GM12878 (cell line): Measurements from ENCODE around the gene ADGRD1. TPM values are rescaled to one million over a fixed set of nuclear protein-coding genes. Genes with fewer than 3 reads are reported as not detected.

Experiments
- ATAC-seq: fragments of 200-7000 bp; cut with Tn5 transposase; 3 replicates; pipeline ENCODE4 v1.9.1; 2020; ENCODE audit warnings: mild to moderate bottlenecking, moderate library complexity
- BruUV-seq: library from RNA; stranded (reverse); fragments of 400-500 nt; replicated peaks from 2 replicates; lab custom pipeline; 2021; lab: Mats Ljungman, UMichigan
- CTCF ChIA-PET: fragments of 300-600 bp; sonication (Branson Sonifier 250); formaldehyde crosslinking; extraction: SDS; loops from one replicate; lab custom pipeline; 2021; ENCODE audit warnings: inconsistent platforms; lab: Yijun Ruan, JAX
- POLR2A ChIA-PET: fragments of 350-600 bp; formaldehyde crosslinking; extraction: SDS; loops from one replicate; lab custom pipeline; 2021; ENCODE audit warnings: inconsistent platforms; lab: Charles Lee
- RAD21 ChIA-PET: fragments of 300-600 bp; sonication (Branson Sonifier 250); formaldehyde crosslinking; loops from one replicate; lab custom pipeline; 2023; ENCODE audit warnings: antibody characterized with exemption; ENCODE audit not compliant: unreplicated experiment; lab: Charles Lee
- SMC1A ChIA-PET: fragments of 300-600 bp; sonication (Branson Sonifier 250); formaldehyde crosslinking; loops from one replicate; lab custom pipeline; 2023; ENCODE audit not compliant: unreplicated experiment, uncharacterized antibody; lab: Charles Lee
- DNase-seq: peaks from one replicate; pipeline ENCODE4 v3.0.0-alpha.2; 2011; ENCODE audit warnings: low read depth, low spot score
- FAIRE-seq: peaks from 3 replicates; lab custom pipeline; 2011; peaks lifted over from hg19 to GRCh38; lab: Jason Lieb, UNC
- H2AFZ ChIP-seq: 2 replicates; pipeline ENCODE4 v1.6.0; 2011; ENCODE audit warnings: low read depth, low read length, control low read depth; ENCODE audit not compliant: control insufficient read depth
- H3K27ac ChIP-seq: 2 replicates; pipeline ENCODE4 v1.5.1; 2011; ENCODE audit warnings: control low read depth; ENCODE audit not compliant: control insufficient read depth, insufficient read depth
- H3K27me3 ChIP-seq, 2 experiments: replicated peaks in 1 of 2; 2 replicates each; pipeline versions ENCODE4 v1.6.0 to v1.6.1; 2011; ENCODE audit warnings: low read length in 1 of 2; ENCODE audit not compliant: control insufficient read depth in 2 of 2, insufficient read depth in 2 of 2
- H3K36me3 ChIP-seq, 2 experiments: 2 replicates each; pipeline ENCODE4 v1.5.1; 2011; ENCODE audit warnings: low read length in 1 of 2; ENCODE audit not compliant: control insufficient read depth in 2 of 2, insufficient read depth in 2 of 2
- H3K4me1 ChIP-seq: 2 replicates; pipeline ENCODE4 v1.6.1; 2011; ENCODE audit warnings: mild to moderate bottlenecking, low read length, moderate library complexity, mixed read lengths; ENCODE audit not compliant: control insufficient read depth, insufficient read depth
- H3K4me2 ChIP-seq: 2 replicates; pipeline ENCODE4 v1.6.0; 2011; ENCODE audit warnings: control low read depth; ENCODE audit not compliant: control insufficient read depth, insufficient read depth
- H3K4me3 ChIP-seq: fragments of 200-600 bp; sonication (generic); 2 replicates; pipeline ENCODE4 v1.5.1; 2016
- H3K79me2 ChIP-seq: 2 replicates; pipeline ENCODE4 v1.6.0; 2011; ENCODE audit warnings: low read length; ENCODE audit not compliant: control insufficient read depth, insufficient read depth
- H3K9ac ChIP-seq: 2 replicates; pipeline ENCODE4 v1.8.0; 2011; ENCODE audit warnings: low read length, control low read depth, mixed read lengths; ENCODE audit not compliant: control insufficient read depth, insufficient read depth
- H3K9me3 ChIP-seq: replicated peaks from 3 replicates; pipeline ENCODE4 v1.5.1; 2011; ENCODE audit warnings: mild to moderate bottlenecking, low read length; ENCODE audit not compliant: control insufficient read depth, insufficient read depth
- H4K20me1 ChIP-seq: 2 replicates; pipeline ENCODE4 v1.6.0; 2011; ENCODE audit not compliant: control insufficient read depth, insufficient read depth
- CHD4 ChIP-seq: fragments of 200-600 bp; sonication (generic); IDR thresholded peaks from 2 replicates; pipeline ENCODE4 v1.6.1; 2016; ENCODE audit warnings: mild to moderate bottlenecking
- HDAC2 ChIP-seq: fragments of 200-600 bp; sonication (generic); IDR thresholded peaks from 2 replicates; pipeline ENCODE4 v1.6.1; 2017
- HDGF ChIP-seq: fragments of 450-650 bp; IDR thresholded peaks from 2 replicates; pipeline ENCODE4 v1.6.1; 2016; ENCODE audit warnings: antibody characterized with exemption
- JUNB ChIP-seq: IDR thresholded peaks from 2 replicates; pipeline ENCODE4 v1.6.1; 2016; ENCODE audit warnings: antibody characterized with exemption, mild to moderate bottlenecking
- NFYB ChIP-seq: IDR thresholded peaks from 2 replicates; pipeline ENCODE4 v1.6.1; 2011; ENCODE audit warnings: low read depth, mild to moderate bottlenecking, low read length, improper control_type of control experiment, moderate library complexity; ENCODE audit not compliant: insufficient read depth
- POLR2AphosphoS2 ChIP-seq: IDR thresholded peaks from 2 replicates; pipeline ENCODE4 v1.6.1; 2011; ENCODE audit warnings: low read depth, mild to moderate bottlenecking, low read length, improper control_type of control experiment, moderate library complexity
- RELA ChIP-seq: fragments of 450-650 bp; IDR thresholded peaks from 2 replicates; pipeline ENCODE4 v1.8.0; 2014; ENCODE audit warnings: borderline replicate concordance; ENCODE audit not compliant: partially characterized antibody
- SMARCA5 ChIP-seq: fragments of 450-650 bp; IDR thresholded peaks from 2 replicates; pipeline ENCODE4 v1.6.1; 2017; ENCODE audit warnings: mild to moderate bottlenecking
- WGBS: methylation state at CpG from one replicate; pipeline ENCODE4 v1.1.6; 2016; ENCODE audit warnings: low lambda C conversion rate; ENCODE audit not compliant: insufficient replicate concordance, insufficient coverage; ENCODE audit errors: missing lambda C conversion rate; 5-methylcytosine and 5-hydroxymethylcytosine counted together
- in situ Hi-C: fragments of 300-500 bp; cut with MboI; formaldehyde crosslinking; loops from 9 replicates; pipeline ENCODE4 v1.14.3; 2018; ENCODE audit warnings: mixed read lengths
- intact Hi-C: fragments of 100-400 bp; cut with micrococcal nuclease; formaldehyde crosslinking; loops from one replicate; pipeline ENCODE4 v1.14.2; 2022; ENCODE audit not compliant: unreplicated experiment
- polyA plus RNA-seq, 11 experiments: library from polyadenylated mRNA; depleted of rRNA in 4 of 11; unstranded in 6 of 11; stranded (reverse) in 5 of 11; fragments of >200 nt; fragmentation: Nextera tagmentation in 4 of 11; fragmentation: Illumina TruSeq in 1 of 11; extraction: Ambion mirVana in 4 of 11; extraction: Trizol in 1 of 11; gene quantifications; 1 replicate in 1 of 11; 2 replicates in 10 of 11; pipeline versions ENCODE4 v1.2.1 to v1.2.3, GENCODE V29; 2011 to 2016; ENCODE audit warnings: inconsistent platforms in 2 of 11, missing spikeins in 2 of 11, low read depth in 1 of 11
- total RNA-seq, 4 experiments: library from RNA; depleted of rRNA in 3 of 4; stranded (reverse); fragments of >200 nt in 3 of 4; fragmentation: Illumina TruSeq in 1 of 4; extraction: Trizol in 1 of 4; gene quantifications; 2 replicates each; pipeline versions ENCODE4 v1.2.1 to v1.2.3, GENCODE V29; 2013 to 2021
- TF ChIP-seq, protein P1 (sequence below): IDR thresholded peaks from 2 replicates; pipeline ENCODE4 v1.6.1; 2012; ENCODE audit warnings: low read depth, low read length, improper control_type of control experiment
- TF ChIP-seq, protein P2 (sequence below): fragments of 450-650 bp; IDR thresholded peaks from 2 replicates; pipeline ENCODE4 v1.6.1; 2017; ENCODE audit warnings: mild to moderate bottlenecking, moderate library complexity
- TF ChIP-seq, protein P3 (sequence below): fragments of 450-650 bp; IDR thresholded peaks from 2 replicates; pipeline ENCODE4 v1.6.1; 2017; ENCODE audit warnings: borderline replicate concordance

ADGRD1 gene
- total and polyA plus RNA-seq, 10 of the 15 experiments (the other 5 are each of a cell fraction or from before 2014, with no cell fraction given): 0.15 to 12.7 (median 1.2) TPM

- TF ChIP-seq HDAC2: no peak
- TF ChIP-seq, all 136 proteins: peak for 0
Observed at GRCh38 chr12:130959632-130960031, 5.9 kb downstream of the ADGRD1 start (continued).

GRCh38 chr12:130960058-130960457 is 6.4 kb downstream of the ADGRD1 start:
- Histone ChIP-seq H3K27me3 (no peaks in the 10 kb centered on the region), H3K4me2 (no peak overlapping the region), H3K9me3 (no peaks in the 10 kb centered on the region), H3K36me3 (no peaks in the 10 kb centered on the region), H4K20me1 (no peaks in the 10 kb centered on the region), H3K9ac (no peak overlapping the region), H3K79me2 (no peaks in the 10 kb centered on the region; the same call in 1 of the 2 replicates), H2AFZ (no peak overlapping the region), H3K4me3 (no peak overlapping the region), H3K27ac (no peak overlapping the region), H3K4me1 (no peaks in the 10 kb centered on the region)
- intact Hi-C loops: no loop called here
- SMC1A ChIA-PET: no interaction called here
- in situ Hi-C loops: no loop called here
- BruUV-seq: no TSS peak
- no peak for ATAC-seq
- RAD21 ChIA-PET: no interaction called here
- CTCF ChIA-PET: no interaction called here
- POLR2A ChIA-PET: no interaction called here
- TF ChIP-seq SMARCA5 (no peak), JUNB (no peak), RELA (no peak)
- TF ChIP-seq, protein P1, sequence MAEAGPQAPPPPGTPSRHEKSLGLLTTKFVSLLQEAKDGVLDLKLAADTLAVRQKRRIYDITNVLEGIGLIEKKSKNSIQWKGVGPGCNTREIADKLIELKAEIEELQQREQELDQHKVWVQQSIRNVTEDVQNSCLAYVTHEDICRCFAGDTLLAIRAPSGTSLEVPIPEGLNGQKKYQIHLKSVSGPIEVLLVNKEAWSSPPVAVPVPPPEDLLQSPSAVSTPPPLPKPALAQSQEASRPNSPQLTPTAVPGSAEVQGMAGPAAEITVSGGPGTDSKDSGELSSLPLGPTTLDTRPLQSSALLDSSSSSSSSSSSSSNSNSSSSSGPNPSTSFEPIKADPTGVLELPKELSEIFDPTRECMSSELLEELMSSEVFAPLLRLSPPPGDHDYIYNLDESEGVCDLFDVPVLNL: no peak
- DNase-seq: no peak
- FAIRE-seq: no peak
- WGBS: 82% methylated on average over 3 of the region's 3 CpGs

DNA sequence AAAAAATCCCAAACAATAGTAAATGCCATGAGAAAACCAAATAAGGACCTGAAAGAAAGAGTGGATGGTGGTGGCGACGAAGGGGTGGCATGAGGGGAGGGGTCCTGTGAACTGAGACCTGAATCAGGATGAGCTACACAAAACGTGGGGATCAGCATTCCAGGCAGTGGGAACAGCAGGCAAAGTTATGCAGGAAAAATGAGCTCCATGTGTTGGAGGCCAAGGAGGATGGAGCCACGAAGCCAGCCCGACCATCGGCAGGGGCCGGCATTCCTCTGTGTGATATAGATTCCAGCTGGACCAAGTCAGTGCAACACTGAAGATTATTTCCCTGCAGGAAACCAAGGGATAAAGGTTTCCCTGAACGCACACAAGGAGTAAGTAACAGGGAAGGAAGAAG is 7.1 kb downstream of the ADGRD1 start:
- SMC1A ChIA-PET: no interaction called here
- no peaks in the 10 kb centered on the region for H3K79me2 ChIP-seq
- H4K20me1 ChIP-seq: no peaks in the 10 kb centered on the region
- H3K9ac ChIP-seq: no peak overlapping the region
- 79% methylated on average over 8 of the region's 8 CpGs for WGBS
- intact Hi-C loops: no loop called here
- in situ Hi-C loops: no loop called here
- no peaks in the 10 kb centered on the region for H3K4me1 ChIP-seq
- RAD21 ChIA-PET: no interaction called here
- no peaks in the 10 kb centered on the region for H3K36me3 ChIP-seq
- POLR2A ChIA-PET: no interaction called here
- no peak overlapping the region for H3K4me2 ChIP-seq
- CTCF ChIA-PET: no interaction called here
- DNase-seq (no peak), ATAC-seq (no peak), FAIRE-seq (no peak)
- H3K9me3 ChIP-seq: no peaks in the 10 kb centered on the region
- no peaks in the 10 kb centered on the region for H3K27me3 ChIP-seq
- BruUV-seq: no TSS peak
- no peak overlapping the region for H3K27ac ChIP-seq
- no peak overlapping the region for H2AFZ ChIP-seq
- no peak overlapping the region for H3K4me3 ChIP-seq
- no peak for TF ChIP-seq CHD4
- TF ChIP-seq NFYB: no peak
- TF ChIP-seq, protein P2, sequence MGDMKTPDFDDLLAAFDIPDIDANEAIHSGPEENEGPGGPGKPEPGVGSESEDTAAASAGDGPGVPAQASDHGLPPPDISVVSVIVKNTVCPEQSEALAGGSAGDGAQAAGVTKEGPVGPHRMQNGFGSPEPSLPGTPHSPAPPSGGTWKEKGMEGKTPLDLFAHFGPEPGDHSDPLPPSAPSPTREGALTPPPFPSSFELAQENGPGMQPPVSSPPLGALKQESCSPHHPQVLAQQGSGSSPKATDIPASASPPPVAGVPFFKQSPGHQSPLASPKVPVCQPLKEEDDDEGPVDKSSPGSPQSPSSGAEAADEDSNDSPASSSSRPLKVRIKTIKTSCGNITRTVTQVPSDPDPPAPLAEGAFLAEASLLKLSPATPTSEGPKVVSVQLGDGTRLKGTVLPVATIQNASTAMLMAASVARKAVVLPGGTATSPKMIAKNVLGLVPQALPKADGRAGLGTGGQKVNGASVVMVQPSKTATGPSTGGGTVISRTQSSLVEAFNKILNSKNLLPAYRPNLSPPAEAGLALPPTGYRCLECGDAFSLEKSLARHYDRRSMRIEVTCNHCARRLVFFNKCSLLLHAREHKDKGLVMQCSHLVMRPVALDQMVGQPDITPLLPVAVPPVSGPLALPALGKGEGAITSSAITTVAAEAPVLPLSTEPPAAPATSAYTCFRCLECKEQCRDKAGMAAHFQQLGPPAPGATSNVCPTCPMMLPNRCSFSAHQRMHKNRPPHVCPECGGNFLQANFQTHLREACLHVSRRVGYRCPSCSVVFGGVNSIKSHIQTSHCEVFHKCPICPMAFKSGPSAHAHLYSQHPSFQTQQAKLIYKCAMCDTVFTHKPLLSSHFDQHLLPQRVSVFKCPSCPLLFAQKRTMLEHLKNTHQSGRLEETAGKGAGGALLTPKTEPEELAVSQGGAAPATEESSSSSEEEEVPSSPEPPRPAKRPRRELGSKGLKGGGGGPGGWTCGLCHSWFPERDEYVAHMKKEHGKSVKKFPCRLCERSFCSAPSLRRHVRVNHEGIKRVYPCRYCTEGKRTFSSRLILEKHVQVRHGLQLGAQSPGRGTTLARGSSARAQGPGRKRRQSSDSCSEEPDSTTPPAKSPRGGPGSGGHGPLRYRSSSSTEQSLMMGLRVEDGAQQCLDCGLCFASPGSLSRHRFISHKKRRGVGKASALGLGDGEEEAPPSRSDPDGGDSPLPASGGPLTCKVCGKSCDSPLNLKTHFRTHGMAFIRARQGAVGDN: no peak
- TF ChIP-seq, protein P3, sequence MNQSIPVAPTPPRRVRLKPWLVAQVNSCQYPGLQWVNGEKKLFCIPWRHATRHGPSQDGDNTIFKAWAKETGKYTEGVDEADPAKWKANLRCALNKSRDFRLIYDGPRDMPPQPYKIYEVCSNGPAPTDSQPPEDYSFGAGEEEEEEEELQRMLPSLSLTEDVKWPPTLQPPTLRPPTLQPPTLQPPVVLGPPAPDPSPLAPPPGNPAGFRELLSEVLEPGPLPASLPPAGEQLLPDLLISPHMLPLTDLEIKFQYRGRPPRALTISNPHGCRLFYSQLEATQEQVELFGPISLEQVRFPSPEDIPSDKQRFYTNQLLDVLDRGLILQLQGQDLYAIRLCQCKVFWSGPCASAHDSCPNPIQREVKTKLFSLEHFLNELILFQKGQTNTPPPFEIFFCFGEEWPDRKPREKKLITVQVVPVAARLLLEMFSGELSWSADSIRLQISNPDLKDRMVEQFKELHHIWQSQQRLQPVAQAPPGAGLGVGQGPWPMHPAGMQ: no peak
- TF ChIP-seq HDGF: no peak
- TF ChIP-seq POLR2AphosphoS2: no peak
